KMS-11 (cell line): ENCODE data around the gene KCNH6.

Experiments used
- H2AFZ ChIP-seq: fragments of 200-600 bp; sonication (generic); 2 replicates; pipeline ENCODE4 v1.6.1; 2016; ENCODE audit warnings: antibody characterized with exemption, mixed run types, low read depth
- H3K27ac ChIP-seq: fragments of 200-600 bp; sonication (generic); 2 replicates; pipeline ENCODE4 v1.6.1; 2016; ENCODE audit warnings: mild to moderate bottlenecking, mixed run types
- H3K27me3 ChIP-seq: fragments of 200-600 bp; sonication (generic); 2 replicates; pipeline ENCODE4 v1.6.1; 2017; ENCODE audit warnings: mild to moderate bottlenecking, low read depth, mixed run types, moderate library complexity; ENCODE audit not compliant: insufficient read depth
- H3K36me3 ChIP-seq: fragments of 200-600 bp; sonication (generic); 2 replicates; pipeline ENCODE4 v1.6.1; 2017; ENCODE audit warnings: mild to moderate bottlenecking, mixed run types; ENCODE audit not compliant: insufficient read depth
- H3K4me1 ChIP-seq: fragments of 200-600 bp; sonication (generic); 2 replicates; pipeline ENCODE4 v1.6.1; 2016; ENCODE audit warnings: mild to moderate bottlenecking, low read depth, mixed run types; ENCODE audit not compliant: poor library complexity, severe bottlenecking
- H3K4me2 ChIP-seq: fragments of 200-600 bp; sonication (generic); 2 replicates; pipeline ENCODE4 v1.7.0; 2016; ENCODE audit warnings: mild to moderate bottlenecking, mixed run types
- H3K4me3 ChIP-seq: fragments of 200-600 bp; sonication (generic); IDR thresholded peaks from 2 replicates; pipeline ENCODE4 v1.6.1; 2017; ENCODE audit warnings: low read depth, low read length, mixed read lengths; ENCODE audit not compliant: insufficient read depth
- H3K79me2 ChIP-seq: fragments of 200-600 bp; sonication (generic); 2 replicates; pipeline ENCODE4 v1.6.1; 2016; ENCODE audit warnings: low read depth, mixed run types; ENCODE audit not compliant: insufficient read depth
- H3K9ac ChIP-seq: fragments of 200-600 bp; sonication (generic); 2 replicates; pipeline ENCODE4 v1.6.1; 2016; ENCODE audit warnings: mild to moderate bottlenecking, mixed run types
- H4K20me1 ChIP-seq: fragments of 200-600 bp; sonication (generic); 2 replicates; pipeline ENCODE4 v1.6.1; 2016; ENCODE audit warnings: mild to moderate bottlenecking, mixed run types; ENCODE audit not compliant: insufficient read depth
- TF ChIP-seq, protein P1 (sequence below): fragments of 200-600 bp; sonication (generic); conservative IDR thresholded peaks from 2 replicates; pipeline ENCODE4 v1.6.1; 2017; ENCODE audit warnings: low read depth, mild to moderate bottlenecking, antibody characterized with exemption, low read length, moderate library complexity, mixed read lengths

KCNH6 gene

DNA sequence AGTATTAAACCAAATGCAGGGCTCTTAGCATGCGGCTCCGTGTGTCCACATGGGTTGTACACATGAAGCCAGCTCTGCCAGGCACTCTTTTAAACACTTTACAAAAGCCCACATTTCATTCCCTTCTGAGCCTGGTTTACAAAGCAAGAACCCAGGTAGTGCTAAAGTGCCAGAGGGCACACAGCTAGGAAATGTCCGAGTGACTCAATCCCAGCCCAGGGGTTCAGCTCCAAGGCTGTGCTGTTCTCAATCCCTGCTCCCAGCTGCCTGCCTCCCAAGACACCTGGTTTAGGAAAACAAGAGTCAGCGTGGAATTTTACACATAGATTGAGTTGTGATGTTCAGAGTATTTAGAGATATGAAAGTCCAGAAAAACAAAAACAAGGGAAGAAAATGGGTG lies 13.8 kb downstream of the KCNH6 start:
- Histone ChIP-seq H3K36me3 (no peaks in the 10 kb centered on the region), H3K4me1 (no peaks in the 10 kb centered on the region), H3K4me2 (no peak overlapping the region), H3K9ac (no peak overlapping the region), H3K27me3 (peaks cover 11% of the 10 kb centered on the region; the same call in 1 of the 2 replicates), H3K27ac (no peak overlapping the region), H3K4me3 (no peak overlapping the region), H2AFZ (no peak overlapping the region), H3K79me2 (no peaks in the 10 kb centered on the region), H4K20me1 (no peaks in the 10 kb centered on the region)
- TF ChIP-seq, protein P1, sequence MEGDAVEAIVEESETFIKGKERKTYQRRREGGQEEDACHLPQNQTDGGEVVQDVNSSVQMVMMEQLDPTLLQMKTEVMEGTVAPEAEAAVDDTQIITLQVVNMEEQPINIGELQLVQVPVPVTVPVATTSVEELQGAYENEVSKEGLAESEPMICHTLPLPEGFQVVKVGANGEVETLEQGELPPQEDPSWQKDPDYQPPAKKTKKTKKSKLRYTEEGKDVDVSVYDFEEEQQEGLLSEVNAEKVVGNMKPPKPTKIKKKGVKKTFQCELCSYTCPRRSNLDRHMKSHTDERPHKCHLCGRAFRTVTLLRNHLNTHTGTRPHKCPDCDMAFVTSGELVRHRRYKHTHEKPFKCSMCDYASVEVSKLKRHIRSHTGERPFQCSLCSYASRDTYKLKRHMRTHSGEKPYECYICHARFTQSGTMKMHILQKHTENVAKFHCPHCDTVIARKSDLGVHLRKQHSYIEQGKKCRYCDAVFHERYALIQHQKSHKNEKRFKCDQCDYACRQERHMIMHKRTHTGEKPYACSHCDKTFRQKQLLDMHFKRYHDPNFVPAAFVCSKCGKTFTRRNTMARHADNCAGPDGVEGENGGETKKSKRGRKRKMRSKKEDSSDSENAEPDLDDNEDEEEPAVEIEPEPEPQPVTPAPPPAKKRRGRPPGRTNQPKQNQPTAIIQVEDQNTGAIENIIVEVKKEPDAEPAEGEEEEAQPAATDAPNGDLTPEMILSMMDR = no peak

- no peak overlapping the region for H3K4me3 ChIP-seq
- no peaks in the 10 kb centered on the region for H3K36me3 ChIP-seq
- no peaks in the 10 kb centered on the region for H4K20me1 ChIP-seq
- no peak overlapping the region for H3K4me2 ChIP-seq
- no peak overlapping the region for H2AFZ ChIP-seq
- no peaks in the 10 kb centered on the region for H3K79me2 ChIP-seq
- TF ChIP-seq, protein P1 = no peak
- H3K27me3 ChIP-seq = peaks cover 8% of the 10 kb centered on the region; the same call in 1 of the 2 replicates
- no peak overlapping the region for H3K27ac ChIP-seq
- H3K4me1 ChIP-seq = no peaks in the 10 kb centered on the region
- no peak overlapping the region for H3K9ac ChIP-seq
These were observed 15.0 kb downstream of the KCNH6 start for GRCh38 chr17:63537991-63538692.

- no peak overlapping the region for H2AFZ ChIP-seq
- H4K20me1 ChIP-seq = no peaks in the 10 kb centered on the region
- H3K36me3 ChIP-seq = no peaks in the 10 kb centered on the region
- peaks cover 6% of the 10 kb centered on the region; the same call in 1 of the 2 replicates for H3K27me3 ChIP-seq
- no peak overlapping the region for H3K4me2 ChIP-seq
- no peak overlapping the region for H3K9ac ChIP-seq
- H3K27ac ChIP-seq = no peak overlapping the region
- H3K4me3 ChIP-seq = no peak overlapping the region
- H3K79me2 ChIP-seq = no peaks in the 10 kb centered on the region
- TF ChIP-seq, protein P1 = no peak
- no peaks in the 10 kb centered on the region for H3K4me1 ChIP-seq
These were observed 15.8 kb downstream of the KCNH6 start for GRCh38 chr17:63538693-63539595.

- H3K27ac ChIP-seq = no peak overlapping the region
- H3K4me1 ChIP-seq = no peaks in the 10 kb centered on the region
- TF ChIP-seq, protein P1 = no peak
- no peaks in the 10 kb centered on the region for H3K36me3 ChIP-seq
- peaks cover 6% of the 10 kb centered on the region; the same call in 1 of the 2 replicates for H3K27me3 ChIP-seq
- H2AFZ ChIP-seq = no peak overlapping the region
- H4K20me1 ChIP-seq = no peaks in the 10 kb centered on the region
- H3K4me2 ChIP-seq = no peak overlapping the region
- no peak overlapping the region for H3K4me3 ChIP-seq
- H3K9ac ChIP-seq = no peak overlapping the region
- no peaks in the 10 kb centered on the region for H3K79me2 ChIP-seq
These were observed 17.4 kb downstream of the KCNH6 start for GRCh38 chr17:63540590-63540989.
